HG02970 (cell line): ENCODE data around the gene SLC5A12.
"Not testable (repeated sequence)": the region's sequence is repeated elsewhere in the genome, so short reads cannot be mapped to it uniquely, and the experiment has no call there.

Source experiments
- ATAC-seq: cut with Tn5 transposase; IDR thresholded peaks from one replicate; pipeline ENCODE4 v1.9.1; 2021; ENCODE audit warnings: mild to moderate bottlenecking, moderate library complexity, moderate number of reproducible peaks; ENCODE audit not compliant: unreplicated experiment, low FRiP score

The SLC5A12 gene

GRCh38 chr11:26665036-26665435, 56.8 kb downstream of the SLC5A12 start:
- no peak for ATAC-seq

- no peak for ATAC-seq
Measured at GRCh38 chr11:26662916-26663315, 58.9 kb downstream of the SLC5A12 start.

GRCh38 chr11:26655287-26655686, 66.6 kb downstream of the SLC5A12 start:
- no peak for ATAC-seq

GRCh38 chr11:26651916-26652315, 69.9 kb downstream of the SLC5A12 start:
- ATAC-seq = no peak

GRCh38 chr11:26649884-26650283, 72.0 kb downstream of the SLC5A12 start:
- peak; percentile 82 for ATAC-seq

- ATAC-seq = not testable (repeated sequence)
Measured at GRCh38 chr11:26643314-26643713, 78.5 kb downstream of the SLC5A12 start.

- no peak for ATAC-seq
Measured at GRCh38 chr11:26632691-26633159, 89.1 kb downstream of the SLC5A12 start.

GRCh38 chr11:26626346-26626745, 95.5 kb downstream of the SLC5A12 start:
- no peak for ATAC-seq

- no peak for ATAC-seq
Measured at GRCh38 chr11:26623076-26623659, 98.7 kb downstream of the SLC5A12 start.

- no peak for ATAC-seq
Measured at GRCh38 chr11:26622181-26622580, 99.7 kb downstream of the SLC5A12 start.

- ATAC-seq = no peak
Measured at GRCh38 chr11:26621132-26621531, 100.7 kb downstream of the SLC5A12 start.

GRCh38 chr11:26620282-26621045, 101.4 kb downstream of the SLC5A12 start:
- ATAC-seq = no peak

- ATAC-seq = no peak
Measured at GRCh38 chr11:26618441-26618840, 103.4 kb downstream of the SLC5A12 start.
